SK-N-SH (cell line): ENCODE results near the gene DAZAP2. TPM values are rescaled to one million over a fixed set of nuclear protein-coding genes. Genes with fewer than 3 reads are reported as not detected.

Experiments used
- CTCF ChIA-PET: fragments of 300-600, 350-600 bp; formaldehyde crosslinking; extraction: SDS; loops from one replicate; lab custom pipeline; 2021; lab: Yijun Ruan, JAX
- POLR2A ChIA-PET: fragments of 350-600 bp; sonication (Branson Sonifier 250); formaldehyde crosslinking; extraction: SDS; loops from one replicate; lab custom pipeline; 2020; ENCODE audit warnings: antibody characterized with exemption, inconsistent platforms; lab: Yijun Ruan, JAX
- DNase-seq: peaks from one replicate; pipeline ENCODE4 v3.0.0; 2012
- H2AFZ ChIP-seq: fragments of 200-600 bp; sonication (generic); 2 replicates; pipeline ENCODE4 v1.8.1; 2016; ENCODE audit warnings: antibody characterized with exemption, mild to moderate bottlenecking, low read depth
- H3F3A ChIP-seq: fragments of 200-600 bp; sonication (generic); replicated peaks from 2 replicates; pipeline ENCODE3; 2016; ENCODE audit warnings: antibody characterized with exemption, mild to moderate bottlenecking; ENCODE audit not compliant: insufficient read depth
- H3K27ac ChIP-seq, 2 experiments: fragments of 200-500 bp in 1 of 2; fragments of 200-600 bp in 1 of 2; sonication (Bioruptor generic) in 1 of 2; sonication (generic), shearing (Covaris generic) in 1 of 2; 2 replicates each; pipeline versions ENCODE4 v1.5.1 to v1.6.1; 2014 to 2016; ENCODE audit warnings: low read depth in 2 of 2, inconsistent platforms in 1 of 2, low read length in 1 of 2, mild to moderate bottlenecking in 1 of 2, mixed read lengths in 1 of 2
- H3K27me3 ChIP-seq: fragments of 200-600 bp; sonication (generic), shearing (Covaris generic); 2 replicates; pipeline ENCODE4 v1.6.1; 2016; ENCODE audit warnings: mixed run types; ENCODE audit not compliant: insufficient read depth
- H3K36me3 ChIP-seq, 2 experiments: fragments of 200-500 bp in 1 of 2; fragments of 200-600 bp in 1 of 2; sonication (Bioruptor generic) in 1 of 2; sonication (generic) in 1 of 2; replicated peaks in 1 of 2; 2 replicates each; pipeline versions ENCODE3 to v1.5.1; 2014 to 2016; ENCODE audit warnings: low read length in 1 of 2, mild to moderate bottlenecking in 1 of 2; ENCODE audit not compliant: insufficient read depth in 2 of 2, control insufficient read depth in 1 of 2
- H3K4me1 ChIP-seq, 2 experiments: fragments of 200-500 bp in 1 of 2; fragments of 200-600 bp in 1 of 2; sonication (Bioruptor generic) in 1 of 2; sonication (generic), shearing (Covaris generic) in 1 of 2; 2 replicates each; pipeline versions ENCODE4 v1.5.1 to v1.6.1; 2014 to 2016; ENCODE audit warnings: low read depth in 1 of 2, low read length in 1 of 2, mixed run types in 1 of 2; ENCODE audit not compliant: insufficient read depth in 2 of 2, control insufficient read depth in 1 of 2
- H3K4me2 ChIP-seq: fragments of 200-600 bp; sonication (generic), shearing (Covaris generic); 2 replicates; pipeline ENCODE4 v1.6.1; 2017; ENCODE audit warnings: mixed run types
- H3K4me3 ChIP-seq, 2 experiments: fragments of 200-500 bp in 1 of 2; fragments of 200-600 bp in 1 of 2; sonication (Bioruptor generic) in 1 of 2; sonication (generic), shearing (Covaris generic) in 1 of 2; 2 replicates each; pipeline versions ENCODE4 v1.5.1 to v1.8.1; 2014 to 2016; ENCODE audit warnings: low read depth in 2 of 2, inconsistent platforms in 1 of 2, low read length in 1 of 2, mild to moderate bottlenecking in 1 of 2, mixed read lengths in 1 of 2, moderate library complexity in 1 of 2
- H3K79me2 ChIP-seq: fragments of 200-600 bp; sonication (generic); 2 replicates; pipeline ENCODE4 v1.8.1; 2017; ENCODE audit warnings: mild to moderate bottlenecking; ENCODE audit not compliant: insufficient read depth
- H3K9ac ChIP-seq: fragments of 200-600 bp; sonication (generic); 2 replicates; pipeline ENCODE4 v1.6.1; 2017; ENCODE audit warnings: mixed run types
- H3K9me2 ChIP-seq: fragments of 200-600 bp; sonication (generic); 2 replicates; pipeline ENCODE4 v1.6.1; 2017; ENCODE audit warnings: mixed run types
- H3K9me3 ChIP-seq: fragments of 200-600 bp; sonication (generic); 2 replicates; pipeline ENCODE4 v1.6.1; 2017; ENCODE audit warnings: mixed run types, mild to moderate bottlenecking, moderate library complexity
- H4K20me1 ChIP-seq: fragments of 200-600 bp; sonication (generic); 2 replicates; pipeline ENCODE4 v1.6.1; 2017; ENCODE audit warnings: mild to moderate bottlenecking, mixed run types; ENCODE audit not compliant: insufficient read depth
- GATA2 ChIP-seq: sonication (generic); formaldehyde crosslinking; IDR thresholded peaks from 2 replicates; pipeline ENCODE4 v1.5.0; 2020; ENCODE audit warnings: mild to moderate bottlenecking, missing genetic modification reagents
- IRF3 ChIP-seq: fragments of 150-350 bp; IDR thresholded peaks from 2 replicates; pipeline ENCODE4 v1.6.1; 2016; ENCODE audit warnings: mild to moderate bottlenecking, low read depth, low read length
- NRF1 ChIP-seq: IDR thresholded peaks from 2 replicates; pipeline ENCODE4 v1.6.1; 2012; ENCODE audit warnings: low read depth, mild to moderate bottlenecking, low read length
- RAD21 ChIP-seq: IDR thresholded peaks from 2 replicates; pipeline ENCODE4 v1.6.1; 2012; ENCODE audit warnings: mild to moderate bottlenecking, low read length
- RXRA ChIP-seq: IDR thresholded peaks from 2 replicates; pipeline ENCODE4 v1.4.0; 2012; ENCODE audit warnings: low read depth, mild to moderate bottlenecking, borderline replicate concordance
- YY1 ChIP-seq: IDR thresholded peaks from 2 replicates; pipeline ENCODE4 v1.4.0; 2012; ENCODE audit warnings: low read depth, mild to moderate bottlenecking
- ZBTB33 ChIP-seq: IDR thresholded peaks from 2 replicates; pipeline ENCODE4 v1.4.0; 2012; ENCODE audit warnings: low read depth, borderline replicate concordance
- WGBS: methylation state at CpG from one replicate; pipeline ENCODE4 v1.1.6; 2017; ENCODE audit warnings: low lambda C conversion rate; 5-methylcytosine and 5-hydroxymethylcytosine counted together
- polyA plus RNA-seq, 3 experiments: library from polyadenylated mRNA; depleted of rRNA; stranded (reverse); fragments of >200 nt; gene quantifications; 2 replicates each; pipeline ENCODE4 v1.2.3, GENCODE V29; 2012

The DAZAP2 gene
- polyA plus RNA-seq, 1 of the 3 experiments (the other 2 are of a cell fraction): 274 TPM

GRCh38 chr12:51244269-51244668 lies 5.6 kb downstream of the DAZAP2 start:
- peaks cover 49 to 50% of the 10 kb centered on the region in 2 experiments for H3K36me3 ChIP-seq
- H3K9me2 ChIP-seq: no peaks in the 10 kb centered on the region
- peaks cover 7 to 12% of the 10 kb centered on the region in 2 experiments; a peak in 2 of 4 replicates for H3K4me1 ChIP-seq
- no peaks in the 10 kb centered on the region for H3K27me3 ChIP-seq
- no peak overlapping the region for H3K9ac ChIP-seq
- peaks cover 40% of the 10 kb centered on the region for H3K79me2 ChIP-seq
- ChIA-PET CTCF (interaction anchor here (0.7 to 2.6 kb wide), 5 partner anchors 8 to 288 kb away, joined by 3 to 6 read pairs (median 4); partner anchors contain the start of gene POU6F1), POLR2A (no interaction called here)
- no peak overlapping the region for H2AFZ ChIP-seq
- H3K9me3 ChIP-seq: no peaks in the 10 kb centered on the region
- no peak for TF ChIP-seq GATA2 (CRISPR knock-in tag)
- 87% methylated on average over 4 of the region's 4 CpGs for WGBS
- no peak overlapping the region for H3K4me3 ChIP-seq
- peaks cover 5% of the 10 kb centered on the region; the same call in 1 of the 2 replicates for H4K20me1 ChIP-seq
- DNase-seq: no peak
- H3K27ac ChIP-seq: no peak overlapping the region
- peaks cover 15% of the 10 kb centered on the region for H3F3A ChIP-seq
- no peak overlapping the region for H3K4me2 ChIP-seq

GRCh38 chr12:51245476-51246253 lies 7.0 kb downstream of the DAZAP2 start:
- no peak overlapping the region for H2AFZ ChIP-seq
- peak overlapping the region in 1 of 2 experiments; percentile 20; a peak in 1 of 4 replicates for H3K27ac ChIP-seq
- no peak overlapping the region for H3K9ac ChIP-seq
- no peaks in the 10 kb centered on the region for H3K9me2 ChIP-seq
- ChIA-PET CTCF (interaction anchor here (1.4 to 2.6 kb wide), 2 partner anchors 24 to 96 kb away, joined by 4 to 6 read pairs; no protein-coding TSS in a partner anchor), POLR2A (no interaction called here)
- H3K36me3 ChIP-seq: peaks cover 46 to 51% of the 10 kb centered on the region in 2 experiments
- peaks cover 12% of the 10 kb centered on the region for H3F3A ChIP-seq
- no peak for DNase-seq
- no peaks in the 10 kb centered on the region for H3K27me3 ChIP-seq
- H3K4me2 ChIP-seq: no peak overlapping the region
- no peak for TF ChIP-seq IRF3
- TF ChIP-seq ZBTB33: no peak
- no peak for TF ChIP-seq RXRA
- no peak for TF ChIP-seq NRF1
- TF ChIP-seq YY1: no peak
- no peak for TF ChIP-seq RAD21
- peaks cover 29% of the 10 kb centered on the region; the same call in 1 of the 2 replicates for H3K79me2 ChIP-seq
- WGBS: 94% methylated on average over 11 of the region's 11 CpGs
- no peak overlapping the region for H3K4me3 ChIP-seq
- no peaks in the 10 kb centered on the region for H3K9me3 ChIP-seq
- peaks cover 0 to 12% of the 10 kb centered on the region in 2 experiments; a peak in 1 of 4 replicates for H3K4me1 ChIP-seq
- no peaks in the 10 kb centered on the region for H4K20me1 ChIP-seq
